ENCODE measurements around the gene GRIK5.

- TF ChIP-seq CTCF (IDR thresholded peaks at IDR 0.05) (no peak), POLR2A (IDR thresholded peaks at IDR 0.05) (no peak)
Measured at GRCh38 chr19:41969772-41970458, 100.1 kb downstream of the GRIK5 start.

All from right lobe of liver (tissue), 4 donors.